Esophagus muscularis mucosa (tissue), 3 donors: ENCODE data around the gene ARHGAP15.

ENCODE experiments used
- CTCF ChIP-seq, 3 experiments: fragments of 200-600 bp in 2 of 3; fragments of 450-650 bp in 1 of 3; sonication (generic) in 2 of 3; IDR thresholded peaks; one replicate each; pipeline ENCODE4 v1.5.1; 2017 to 2019; ENCODE audit warnings: antibody characterized with exemption in 3 of 3, mild to moderate bottlenecking in 2 of 3, moderate library complexity in 1 of 3
- EP300 ChIP-seq: sonication (generic); formaldehyde crosslinking; IDR thresholded peaks from one replicate; pipeline ENCODE4 v1.6.1; 2017; ENCODE audit warnings: antibody characterized with exemption

- TF ChIP-seq CTCF (IDR thresholded peaks at IDR 0.05) (no peak), EP300 (no peak)
Observed at GRCh38 chr2:143550500-143550899, 421.3 kb downstream of the ARHGAP15 start.
